OCI-LY1 (cell line): ENCODE results near the gene IGF2BP2.
"Not testable (repeated sequence)": the region's sequence is repeated elsewhere in the genome, so short reads cannot be mapped to it uniquely, and the experiment has no call there.

Experiments
- H2AFZ ChIP-seq: fragments of 200-600 bp; sonication (generic), shearing (Covaris generic); 2 replicates; pipeline ENCODE4 v1.6.0; 2014; ENCODE audit warnings: antibody characterized with exemption, mild to moderate bottlenecking, low read length
- H3F3A ChIP-seq: fragments of 200-600 bp; sonication (generic), shearing (Covaris generic); 2 replicates; pipeline ENCODE4 v1.6.0; 2014; ENCODE audit warnings: mild to moderate bottlenecking, antibody characterized with exemption, low read length, moderate library complexity; ENCODE audit not compliant: insufficient read depth
- H3K27ac ChIP-seq: fragments of 200-600 bp; sonication (generic); 2 replicates; pipeline ENCODE4 v1.5.1; 2014; ENCODE audit warnings: low read length, mixed run types, mild to moderate bottlenecking, low read depth; ENCODE audit not compliant: poor library complexity, severe bottlenecking
- H3K27me3 ChIP-seq: fragments of 200-600 bp; sonication (generic); 2 replicates; pipeline ENCODE4 v1.6.0; 2014; ENCODE audit warnings: antibody characterized with exemption, mild to moderate bottlenecking, low read length, moderate library complexity; ENCODE audit not compliant: insufficient read depth
- H3K36me3 ChIP-seq: fragments of 200-600 bp; sonication (generic); 2 replicates; pipeline ENCODE4 v1.6.1; 2014; ENCODE audit warnings: mild to moderate bottlenecking, antibody characterized with exemption, low read length, moderate library complexity, mixed read lengths; ENCODE audit not compliant: insufficient read depth
- H3K4me1 ChIP-seq: fragments of 200-600 bp; sonication (generic); 2 replicates; pipeline ENCODE4 v1.5.1; 2014; ENCODE audit warnings: mild to moderate bottlenecking, low read length, moderate library complexity; ENCODE audit not compliant: insufficient read depth, severe bottlenecking
- H3K4me2 ChIP-seq: fragments of 200-600 bp; sonication (generic), shearing (Covaris generic); 2 replicates; pipeline ENCODE4 v1.6.1; 2014; ENCODE audit warnings: low read length
- H3K4me3 ChIP-seq: fragments of 200-600 bp; sonication (generic); 2 replicates; pipeline ENCODE4 v1.5.1; 2014; ENCODE audit warnings: low read length, low read depth, mild to moderate bottlenecking, mixed read lengths; ENCODE audit not compliant: poor library complexity, severe bottlenecking
- H3K79me2 ChIP-seq: fragments of 200-600 bp; shearing (Covaris generic); 2 replicates; pipeline ENCODE4 v1.6.1; 2016; ENCODE audit warnings: mixed run types, low read length, mixed read lengths; ENCODE audit not compliant: insufficient read depth
- H3K9ac ChIP-seq: fragments of 200-600 bp; sonication (generic), shearing (Covaris generic); 2 replicates; pipeline ENCODE4 v1.6.1; 2014; ENCODE audit warnings: mild to moderate bottlenecking, low read length, mixed read lengths
- H3K9me2 ChIP-seq: fragments of 200-600 bp; sonication (generic), shearing (Covaris generic); 2 replicates; pipeline ENCODE4 v1.6.1; 2014; ENCODE audit warnings: low read depth, mild to moderate bottlenecking, low read length, mixed read lengths
- H3K9me3 ChIP-seq: fragments of 200-600 bp; shearing (Covaris generic); 2 replicates; pipeline ENCODE4 v1.6.1; 2014; ENCODE audit warnings: low read length, mixed read lengths
- H4K20me1 ChIP-seq: fragments of 200-600 bp; sonication (generic), shearing (Covaris generic); 2 replicates; pipeline ENCODE4 v1.6.0; 2016; ENCODE audit warnings: mild to moderate bottlenecking, low read length; ENCODE audit not compliant: insufficient read depth
- CTCF ChIP-seq: fragments of 200-600 bp; sonication (generic), shearing (Covaris generic); IDR thresholded peaks from 2 replicates; pipeline ENCODE4 v1.5.1; 2017; ENCODE audit warnings: mild to moderate bottlenecking, antibody characterized with exemption, low read length, moderate library complexity, mixed read lengths
- EZH2 ChIP-seq: fragments of 200-600 bp; sonication (generic), shearing (Covaris generic); IDR thresholded peaks from 2 replicates; pipeline ENCODE4 v1.8.0; 2017; ENCODE audit warnings: borderline replicate concordance, mixed run types, mild to moderate bottlenecking, antibody characterized with exemption, low read length, moderate library complexity, mixed read lengths

Gene IGF2BP2

GRCh38 chr3:185858502-185859225 is 33.8 kb upstream of the IGF2BP2 start:
- Histone ChIP-seq H3K4me2 (no peak overlapping the region), H3F3A (no peaks in the 10 kb centered on the region), H3K4me3 (no peak overlapping the region), H3K79me2 (no peaks in the 10 kb centered on the region), H3K27me3 (no peaks in the 10 kb centered on the region), H3K27ac (no peak overlapping the region), H4K20me1 (no peaks in the 10 kb centered on the region), H2AFZ (no peak overlapping the region), H3K4me1 (no peaks in the 10 kb centered on the region), H3K9ac (no peak overlapping the region), H3K36me3 (no peaks in the 10 kb centered on the region), H3K9me3 (no peaks in the 10 kb centered on the region), H3K9me2 (no peaks in the 10 kb centered on the region)
- TF ChIP-seq EZH2: no peak
- TF ChIP-seq CTCF: no peak

DNA sequence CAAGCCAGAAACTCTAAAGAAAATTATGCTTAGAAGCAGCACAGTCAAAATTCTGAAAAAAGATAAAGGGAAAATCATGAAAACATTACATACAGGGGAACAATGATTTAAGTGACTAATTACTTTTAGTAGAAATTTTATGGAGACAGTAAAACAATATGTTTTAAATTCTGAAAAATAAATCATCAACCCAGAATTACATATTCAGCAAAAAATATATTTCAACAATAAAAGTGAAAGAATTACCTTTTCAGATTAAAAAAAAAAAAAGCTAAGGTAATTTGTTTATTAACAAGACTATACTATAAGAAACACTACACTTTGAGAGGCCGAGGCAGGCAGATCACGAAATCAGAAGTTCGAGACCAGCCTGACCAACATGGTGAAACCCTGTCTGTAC is 32.4 kb upstream of the IGF2BP2 start:
- no peak overlapping the region for H3K27ac ChIP-seq
- H3K9me3 ChIP-seq: no peaks in the 10 kb centered on the region
- H3F3A ChIP-seq: no peaks in the 10 kb centered on the region
- H3K79me2 ChIP-seq: no peaks in the 10 kb centered on the region
- no peak overlapping the region for H3K9ac ChIP-seq
- TF ChIP-seq CTCF (no peak), EZH2 (no peak)
- no peaks in the 10 kb centered on the region for H4K20me1 ChIP-seq
- H3K9me2 ChIP-seq: no peaks in the 10 kb centered on the region
- no peak overlapping the region for H3K4me3 ChIP-seq
- no peaks in the 10 kb centered on the region for H3K36me3 ChIP-seq
- H3K27me3 ChIP-seq: 0 out of 2 replicates have a peak, but pooled peaks cover under 1% of the 10 kb centered on the region
- H2AFZ ChIP-seq: no peak overlapping the region
- H3K4me1 ChIP-seq: no peaks in the 10 kb centered on the region
- H3K4me2 ChIP-seq: no peak overlapping the region

GRCh38 chr3:185856652-185857051 is 31.8 kb upstream of the IGF2BP2 start:
- no peak for TF ChIP-seq CTCF
- no peak for TF ChIP-seq EZH2
- no peaks in the 10 kb centered on the region for H3K9me3 ChIP-seq
- no peak overlapping the region for H3K27ac ChIP-seq
- H3K4me1 ChIP-seq: no peaks in the 10 kb centered on the region
- H3K4me3 ChIP-seq: no peak overlapping the region
- no peak overlapping the region for H3K9ac ChIP-seq
- H3K27me3 ChIP-seq: peaks cover 4% of the 10 kb centered on the region; the same call in 1 of the 2 replicates
- H4K20me1 ChIP-seq: no peaks in the 10 kb centered on the region
- H3K36me3 ChIP-seq: no peaks in the 10 kb centered on the region
- no peak overlapping the region for H3K4me2 ChIP-seq
- H3K79me2 ChIP-seq: no peaks in the 10 kb centered on the region
- H2AFZ ChIP-seq: no peak overlapping the region
- no peaks in the 10 kb centered on the region for H3F3A ChIP-seq
- H3K9me2 ChIP-seq: no peaks in the 10 kb centered on the region

DNA sequence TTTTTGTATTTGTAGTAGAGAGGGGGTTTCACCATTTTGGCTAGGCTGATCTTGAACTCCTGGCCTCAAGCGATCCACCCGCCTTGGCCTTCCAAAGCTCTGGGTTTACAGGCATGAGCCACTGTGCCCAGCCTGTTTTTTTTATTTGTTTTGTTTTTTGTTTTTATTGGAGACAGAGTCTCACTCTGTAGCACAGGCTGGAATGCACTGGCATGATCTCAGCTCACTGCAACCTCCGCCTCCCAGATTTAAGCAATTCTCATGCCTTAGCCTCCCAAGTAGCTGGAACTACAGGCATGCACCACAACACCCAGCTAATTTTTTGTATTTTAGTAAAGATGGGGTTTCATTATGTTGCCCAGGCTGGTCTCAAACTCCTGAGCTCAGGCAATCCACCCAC is 28.9 kb upstream of the IGF2BP2 start:
- H4K20me1 ChIP-seq, H2AFZ ChIP-seq, H3K4me3 ChIP-seq, H3K27me3 ChIP-seq, H3K4me2 ChIP-seq, H3K9me3 ChIP-seq, H3F3A ChIP-seq, H3K79me2 ChIP-seq, H3K27ac ChIP-seq, H3K9me2 ChIP-seq, H3K9ac ChIP-seq, H3K36me3 ChIP-seq, H3K4me1 ChIP-seq: not testable (repeated sequence)
